ENCODE data around the gene HSD11B2.

DNA sequence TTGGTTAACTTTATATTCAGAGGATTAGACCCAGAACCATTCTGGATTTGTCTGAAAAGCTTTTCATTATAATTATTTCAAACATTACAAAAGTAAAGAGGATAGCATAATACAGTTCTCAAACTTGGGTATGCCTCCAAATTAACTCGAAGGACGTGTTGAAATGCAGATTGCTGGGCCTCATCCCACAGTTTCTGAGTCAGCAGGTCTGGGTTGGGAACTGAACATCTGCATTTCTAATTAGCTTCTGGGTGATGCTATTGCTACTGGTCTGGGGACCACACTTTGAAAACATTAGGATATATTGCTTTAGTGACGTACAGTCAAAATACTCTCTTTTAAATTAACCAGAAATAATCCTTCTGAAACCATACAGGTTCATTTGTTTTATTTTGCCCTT lies 47.6 kb upstream of the HSD11B2 start:
- TF ChIP-seq, protein P1, sequence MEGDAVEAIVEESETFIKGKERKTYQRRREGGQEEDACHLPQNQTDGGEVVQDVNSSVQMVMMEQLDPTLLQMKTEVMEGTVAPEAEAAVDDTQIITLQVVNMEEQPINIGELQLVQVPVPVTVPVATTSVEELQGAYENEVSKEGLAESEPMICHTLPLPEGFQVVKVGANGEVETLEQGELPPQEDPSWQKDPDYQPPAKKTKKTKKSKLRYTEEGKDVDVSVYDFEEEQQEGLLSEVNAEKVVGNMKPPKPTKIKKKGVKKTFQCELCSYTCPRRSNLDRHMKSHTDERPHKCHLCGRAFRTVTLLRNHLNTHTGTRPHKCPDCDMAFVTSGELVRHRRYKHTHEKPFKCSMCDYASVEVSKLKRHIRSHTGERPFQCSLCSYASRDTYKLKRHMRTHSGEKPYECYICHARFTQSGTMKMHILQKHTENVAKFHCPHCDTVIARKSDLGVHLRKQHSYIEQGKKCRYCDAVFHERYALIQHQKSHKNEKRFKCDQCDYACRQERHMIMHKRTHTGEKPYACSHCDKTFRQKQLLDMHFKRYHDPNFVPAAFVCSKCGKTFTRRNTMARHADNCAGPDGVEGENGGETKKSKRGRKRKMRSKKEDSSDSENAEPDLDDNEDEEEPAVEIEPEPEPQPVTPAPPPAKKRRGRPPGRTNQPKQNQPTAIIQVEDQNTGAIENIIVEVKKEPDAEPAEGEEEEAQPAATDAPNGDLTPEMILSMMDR (IDR thresholded peaks at IDR 0.05): no peak
- TF ChIP-seq POLR2AphosphoS5 (IDR thresholded peaks at IDR 0.05; ENCODE audit: low read depth, low read length): no peak
